HepG2 (cell line): ENCODE measurements around the gene DNAJC12. TPM values are rescaled to one million over a fixed set of nuclear protein-coding genes. Genes with fewer than 3 reads are reported as not detected.

Experiments
- CEBPG ChIP-seq: IDR thresholded peaks from 2 replicates; pipeline ENCODE4 v1.6.1; 2016
- CHD2 ChIP-seq: IDR thresholded peaks from 2 replicates; pipeline ENCODE4 v1.6.1; 2011; ENCODE audit warnings: low read depth, low read length, improper control_type of control experiment
- ESRRA ChIP-seq: sonication (generic); formaldehyde crosslinking; IDR thresholded peaks from 2 replicates; pipeline ENCODE4 v1.5.1; 2020; ENCODE audit warnings: mild to moderate bottlenecking, low read depth, missing genetic modification reagents
- FLYWCH1 ChIP-seq: sonication (generic); formaldehyde crosslinking; IDR thresholded peaks from 2 replicates; pipeline ENCODE4 v1.8.1; 2023; ENCODE audit warnings: mild to moderate bottlenecking, missing genetic modification reagents
- FOXK2 ChIP-seq: fragments of 450-650 bp; IDR thresholded peaks from 2 replicates; pipeline ENCODE4 v1.6.1; 2016
- HMG20B ChIP-seq: conservative IDR thresholded peaks from 2 replicates; pipeline ENCODE4 v1.6.1; 2016; ENCODE audit warnings: missing genetic modification reagents, missing compliant biosample characterization
- HOXA9 ChIP-seq: sonication (generic); formaldehyde crosslinking; IDR thresholded peaks from 2 replicates; pipeline ENCODE4 v1.8.1; 2022; ENCODE audit warnings: missing genetic modification reagents, mild to moderate bottlenecking, moderate library complexity, borderline replicate concordance
- ISX ChIP-seq: sonication (generic); formaldehyde crosslinking; conservative IDR thresholded peaks from 2 replicates; pipeline ENCODE4 v1.5.0; 2020; ENCODE audit warnings: missing genetic modification reagents
- PCBP1 ChIP-seq: fragments of 200-400 bp; formaldehyde crosslinking; IDR thresholded peaks from 2 replicates; pipeline ENCODE4 v1.6.1; 2017; ENCODE audit warnings: mild to moderate bottlenecking, low read depth, low read length, borderline replicate concordance
- PHF5A ChIP-seq: IDR thresholded peaks from one replicate; pipeline ENCODE4 v1.6.1; 2018; ENCODE audit warnings: low read depth, missing genetic modification reagents; ENCODE audit not compliant: unreplicated experiment
- PITX1 ChIP-seq: sonication (generic); formaldehyde crosslinking; IDR thresholded peaks from 2 replicates; pipeline ENCODE4 v1.5.1; 2020; ENCODE audit warnings: mild to moderate bottlenecking, missing genetic modification reagents
- RFX3 ChIP-seq: IDR thresholded peaks from 2 replicates; pipeline ENCODE4 v1.6.1; 2016; ENCODE audit warnings: missing biosample characterization, missing genetic modification reagents
- RFXANK ChIP-seq: IDR thresholded peaks from 2 replicates; pipeline ENCODE4 v1.6.1; 2016
- ZNF138 ChIP-seq: sonication (generic); formaldehyde crosslinking; IDR thresholded peaks from 2 replicates; pipeline ENCODE4 v1.5.0; 2020; ENCODE audit warnings: mild to moderate bottlenecking, low read depth, missing genetic modification reagents
- ZNF225 ChIP-seq: sonication (generic); formaldehyde crosslinking; IDR thresholded peaks from 2 replicates; pipeline ENCODE4 v1.4.0; 2020; ENCODE audit warnings: mild to moderate bottlenecking, missing genetic modification reagents
- ZNF253 ChIP-seq: sonication (generic); formaldehyde crosslinking; IDR thresholded peaks from 2 replicates; pipeline ENCODE4 v1.8.0; 2022; ENCODE audit warnings: mild to moderate bottlenecking, missing genetic modification reagents, borderline replicate concordance
- ZNF326 ChIP-seq: sonication (generic); formaldehyde crosslinking; IDR thresholded peaks from 2 replicates; pipeline ENCODE4 v1.4.0; 2020; ENCODE audit warnings: missing genetic modification reagents, borderline replicate concordance
- ZNF432 ChIP-seq: sonication (generic); formaldehyde crosslinking; IDR thresholded peaks from 2 replicates; pipeline ENCODE4 v1.5.0; 2020; ENCODE audit warnings: missing genetic modification reagents, mild to moderate bottlenecking, borderline replicate concordance
- ZNF567 ChIP-seq: sonication (generic); formaldehyde crosslinking; IDR thresholded peaks from 2 replicates; pipeline ENCODE4 v1.8.1; 2023; ENCODE audit warnings: mild to moderate bottlenecking, missing genetic modification reagents, borderline replicate concordance
- ZNF570 ChIP-seq: sonication (generic); formaldehyde crosslinking; IDR thresholded peaks from 2 replicates; pipeline ENCODE4 v1.4.0; 2020; ENCODE audit warnings: mild to moderate bottlenecking, missing genetic modification reagents, borderline replicate concordance
- ZNF792 ChIP-seq: IDR thresholded peaks from 2 replicates; pipeline ENCODE4 v1.6.1; 2016
- polyA plus RNA-seq, 8 experiments: library from polyadenylated mRNA; depleted of rRNA in 3 of 8; stranded (reverse) in 7 of 8; unstranded in 1 of 8; fragments of >200 nt; fragmentation: Illumina TruSeq in 4 of 8; extraction: Trizol in 4 of 8; gene quantifications; 2 replicates each; pipeline versions ENCODE4 v1.2.1 to v1.2.3, GENCODE V29; 2011 to 2016; ENCODE audit warnings: low read depth in 4 of 8, missing spikeins in 1 of 8, mixed read lengths in 1 of 8; ENCODE audit not compliant: insufficient read depth in 1 of 8
- total RNA-seq, 5 experiments: library from RNA; depleted of rRNA; stranded (reverse); fragments of >200 nt; fragmentation: Illumina TruSeq; extraction: Trizol; gene quantifications; 2 replicates each; pipeline ENCODE4 v1.2.3, GENCODE V29; 2016; ENCODE audit warnings: low read depth in 1 of 5
- TF ChIP-seq, protein P1 (sequence below), 2 experiments: sonication (generic) in 1 of 2; formaldehyde crosslinking in 1 of 2; IDR thresholded peaks; 2 replicates each; pipeline versions ENCODE4 v1.4.0 to v1.6.1; 2018 to 2020; ENCODE audit warnings: missing genetic modification reagents in 2 of 2, borderline replicate concordance in 1 of 2, low read depth in 1 of 2, mild to moderate bottlenecking in 1 of 2, missing biosample characterization in 1 of 2
- TF ChIP-seq, protein P2 (sequence below): sonication (generic); formaldehyde crosslinking; IDR thresholded peaks from 2 replicates; pipeline ENCODE4 v1.5.0; 2020; ENCODE audit warnings: mild to moderate bottlenecking, missing genetic modification reagents
- TF ChIP-seq, protein P3 (sequence below): fragments of 450-650 bp; IDR thresholded peaks from 2 replicates; pipeline ENCODE4 v1.6.1; 2017
- TF ChIP-seq, protein P4 (sequence below): sonication (generic); formaldehyde crosslinking; IDR thresholded peaks from 2 replicates; pipeline ENCODE4 v1.4.0; 2020; ENCODE audit warnings: missing genetic modification reagents

Gene DNAJC12
- total and polyA plus RNA-seq, 2 of the 13 experiments (the other 11 are each of a cell fraction or from before 2014, with no cell fraction given): 11.6 to 43.9 TPM

DNA sequence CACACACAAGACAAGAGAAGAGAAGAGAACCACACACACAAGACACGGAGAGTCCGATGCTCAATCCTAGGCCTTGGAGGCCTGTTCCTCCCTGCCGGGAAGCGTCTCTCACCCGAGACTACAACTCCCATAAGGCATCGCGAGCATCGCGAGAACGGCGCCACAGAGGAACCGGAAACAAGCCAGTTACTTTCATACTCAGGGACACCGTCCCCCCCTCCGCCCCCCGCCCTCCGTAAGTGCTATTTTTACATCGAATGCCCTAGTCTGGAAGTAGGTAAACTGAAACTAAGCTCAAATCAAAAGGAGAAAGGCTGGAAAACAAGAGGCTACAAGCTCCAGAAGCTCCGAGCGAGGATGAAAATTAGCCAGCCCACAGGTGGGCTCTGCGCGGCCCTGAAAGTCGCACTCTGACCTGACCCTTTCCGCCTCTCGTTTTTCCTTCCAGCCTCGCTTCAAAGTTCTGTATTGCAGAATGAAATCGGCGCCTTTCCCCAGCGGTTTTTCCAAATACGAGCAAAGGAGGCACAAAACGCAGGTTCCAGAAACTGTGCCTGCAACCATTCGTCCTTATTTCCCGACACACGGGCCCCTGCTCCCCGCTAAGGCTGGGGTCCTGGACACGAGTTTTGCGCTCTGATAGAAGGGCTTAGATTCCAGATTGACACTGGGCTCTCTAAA lies 11.5 kb upstream of the DNAJC12 start (continued):
- TF ChIP-seq ZNF326 (no peak), FLYWCH1 (no peak), ZNF225 (CRISPR knock-in tag) (no peak), PHF5A (CRISPR knock-in tag) (peak; percentile 36), ZNF138 (CRISPR knock-in tag) (no peak), ZNF570 (no peak), RFXANK (CRISPR knock-in tag) (no peak), ZNF253 (no peak), ZNF792 (CRISPR knock-in tag) (peak; percentile 65; the same call in 1 of the 2 replicates), HMG20B (CRISPR knock-in tag) (no peak), PCBP1 (no peak), PITX1 (CRISPR knock-in tag) (no peak), CEBPG (no peak), ESRRA (CRISPR knock-in tag) (no peak), CHD2 (peak; percentile 98), FOXK2 (peak; percentile 47; the same call in 1 of the 2 replicates), ZNF432 (CRISPR knock-in tag) (no peak), ZNF567 (CRISPR knock-in tag) (no peak), RFX3 (CRISPR knock-in tag) (no peak), HOXA9 (CRISPR knock-in tag) (no peak), ISX (no peak)
- TF ChIP-seq, protein P1, sequence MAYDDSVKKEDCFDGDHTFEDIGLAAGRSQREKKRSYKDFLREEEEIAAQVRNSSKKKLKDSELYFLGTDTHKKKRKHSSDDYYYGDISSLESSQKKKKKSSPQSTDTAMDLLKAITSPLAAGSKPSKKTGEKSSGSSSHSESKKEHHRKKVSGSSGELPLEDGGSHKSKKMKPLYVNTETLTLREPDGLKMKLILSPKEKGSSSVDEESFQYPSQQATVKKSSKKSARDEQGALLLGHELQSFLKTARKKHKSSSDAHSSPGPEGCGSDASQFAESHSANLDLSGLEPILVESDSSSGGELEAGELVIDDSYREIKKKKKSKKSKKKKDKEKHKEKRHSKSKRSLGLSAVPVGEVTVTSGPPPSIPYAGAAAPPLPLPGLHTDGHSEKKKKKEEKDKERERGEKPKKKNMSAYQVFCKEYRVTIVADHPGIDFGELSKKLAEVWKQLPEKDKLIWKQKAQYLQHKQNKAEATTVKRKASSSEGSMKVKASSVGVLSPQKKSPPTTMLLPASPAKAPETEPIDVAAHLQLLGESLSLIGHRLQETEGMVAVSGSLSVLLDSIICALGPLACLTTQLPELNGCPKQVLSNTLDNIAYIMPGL (CRISPR knock-in tag; IDR thresholded peaks at IDR 0.05; ENCODE audit: borderline replicate concordance in 1 of 2, low read depth in 1 of 2): peak; percentile 78 to 80; a peak in 3 of 4 replicates
- TF ChIP-seq, protein P2, sequence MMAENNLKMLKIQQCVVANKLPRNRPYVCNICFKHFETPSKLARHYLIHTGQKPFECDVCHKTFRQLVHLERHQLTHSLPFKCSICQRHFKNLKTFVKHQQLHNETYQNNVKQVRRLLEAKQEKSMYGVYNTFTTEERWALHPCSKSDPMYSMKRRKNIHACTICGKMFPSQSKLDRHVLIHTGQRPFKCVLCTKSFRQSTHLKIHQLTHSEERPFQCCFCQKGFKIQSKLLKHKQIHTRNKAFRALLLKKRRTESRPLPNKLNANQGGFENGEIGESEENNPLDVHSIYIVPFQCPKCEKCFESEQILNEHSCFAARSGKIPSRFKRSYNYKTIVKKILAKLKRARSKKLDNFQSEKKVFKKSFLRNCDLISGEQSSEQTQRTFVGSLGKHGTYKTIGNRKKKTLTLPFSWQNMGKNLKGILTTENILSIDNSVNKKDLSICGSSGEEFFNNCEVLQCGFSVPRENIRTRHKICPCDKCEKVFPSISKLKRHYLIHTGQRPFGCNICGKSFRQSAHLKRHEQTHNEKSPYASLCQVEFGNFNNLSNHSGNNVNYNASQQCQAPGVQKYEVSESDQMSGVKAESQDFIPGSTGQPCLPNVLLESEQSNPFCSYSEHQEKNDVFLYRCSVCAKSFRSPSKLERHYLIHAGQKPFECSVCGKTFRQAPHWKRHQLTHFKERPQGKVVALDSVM (CRISPR knock-in tag): peak; percentile 36
- TF ChIP-seq, protein P3, sequence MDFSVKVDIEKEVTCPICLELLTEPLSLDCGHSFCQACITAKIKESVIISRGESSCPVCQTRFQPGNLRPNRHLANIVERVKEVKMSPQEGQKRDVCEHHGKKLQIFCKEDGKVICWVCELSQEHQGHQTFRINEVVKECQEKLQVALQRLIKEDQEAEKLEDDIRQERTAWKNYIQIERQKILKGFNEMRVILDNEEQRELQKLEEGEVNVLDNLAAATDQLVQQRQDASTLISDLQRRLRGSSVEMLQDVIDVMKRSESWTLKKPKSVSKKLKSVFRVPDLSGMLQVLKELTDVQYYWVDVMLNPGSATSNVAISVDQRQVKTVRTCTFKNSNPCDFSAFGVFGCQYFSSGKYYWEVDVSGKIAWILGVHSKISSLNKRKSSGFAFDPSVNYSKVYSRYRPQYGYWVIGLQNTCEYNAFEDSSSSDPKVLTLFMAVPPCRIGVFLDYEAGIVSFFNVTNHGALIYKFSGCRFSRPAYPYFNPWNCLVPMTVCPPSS: no peak
- TF ChIP-seq, protein P4, sequence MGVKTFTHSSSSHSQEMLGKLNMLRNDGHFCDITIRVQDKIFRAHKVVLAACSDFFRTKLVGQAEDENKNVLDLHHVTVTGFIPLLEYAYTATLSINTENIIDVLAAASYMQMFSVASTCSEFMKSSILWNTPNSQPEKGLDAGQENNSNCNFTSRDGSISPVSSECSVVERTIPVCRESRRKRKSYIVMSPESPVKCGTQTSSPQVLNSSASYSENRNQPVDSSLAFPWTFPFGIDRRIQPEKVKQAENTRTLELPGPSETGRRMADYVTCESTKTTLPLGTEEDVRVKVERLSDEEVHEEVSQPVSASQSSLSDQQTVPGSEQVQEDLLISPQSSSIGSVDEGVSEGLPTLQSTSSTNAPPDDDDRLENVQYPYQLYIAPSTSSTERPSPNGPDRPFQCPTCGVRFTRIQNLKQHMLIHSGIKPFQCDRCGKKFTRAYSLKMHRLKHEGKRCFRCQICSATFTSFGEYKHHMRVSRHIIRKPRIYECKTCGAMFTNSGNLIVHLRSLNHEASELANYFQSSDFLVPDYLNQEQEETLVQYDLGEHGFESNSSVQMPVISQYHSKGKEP (CRISPR knock-in tag): no peak
